ENCODE data around the gene NTRK1. TPM values are rescaled to one million over a fixed set of nuclear protein-coding genes. Genes with fewer than 3 reads are reported as not detected.

NTRK1 gene
- polyA plus RNA-seq, 1 experiment, result not detected

- DNase-seq (ENCODE audit: low read depth, low spot score), result no peak
- peaks cover 93% of the 10 kb centered on the region for H3K27me3 ChIP-seq (ENCODE audit: control insufficient read depth, insufficient read depth, low read length)
- CTCF ChIA-PET, result no interaction called here
Measured at GRCh38 chr1:156845055-156845952, 15.4 kb upstream of the NTRK1 start.

DNA sequence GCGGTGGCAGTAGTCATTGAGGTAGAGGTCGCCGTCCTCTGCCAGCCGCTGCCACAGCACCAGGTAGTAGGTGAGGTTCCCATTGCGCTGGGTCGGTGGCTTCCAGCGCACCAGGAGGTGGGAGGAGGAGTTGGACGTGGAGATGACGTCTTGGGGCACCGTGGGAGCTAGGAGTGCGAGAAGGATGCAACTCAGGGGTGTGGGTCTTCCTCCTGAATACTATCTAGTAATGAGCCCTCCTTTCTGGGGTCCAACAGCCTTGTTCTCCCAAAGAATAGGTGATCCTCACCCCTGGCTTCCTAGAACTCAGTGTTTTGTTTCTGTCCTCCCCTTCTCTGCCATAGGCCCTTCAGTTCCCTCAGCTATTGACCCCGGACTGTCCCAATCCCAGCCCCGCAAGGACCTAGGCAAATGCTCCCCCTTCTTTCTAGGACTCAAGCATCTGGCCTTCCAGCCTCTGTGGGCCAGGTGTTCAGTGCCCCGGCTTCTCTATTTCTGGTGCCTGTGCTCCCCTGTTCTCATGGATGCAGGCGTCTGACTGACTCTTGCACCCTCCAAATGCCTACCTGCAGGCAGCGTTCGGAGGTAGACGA lies 14.6 kb upstream of the NTRK1 start:
- H3K27ac ChIP-seq (ENCODE audit: low read depth, low read length), result no peak overlapping the region
- H3K4me3 ChIP-seq (ENCODE audit: low read depth, low read length), result no peak overlapping the region
- peaks cover 87% of the 10 kb centered on the region for H3K27me3 ChIP-seq (ENCODE audit: control insufficient read depth, insufficient read depth, low read length)
- ChIA-PET CTCF (no interaction called here), POLR2A (no interaction called here)
- peaks cover 3% of the 10 kb centered on the region; the same call in 1 of the 2 replicates for H3K9me3 ChIP-seq (ENCODE audit: control insufficient read depth, insufficient read depth, low read length)
- no peak for DNase-seq (ENCODE audit: low read depth, low spot score)
- no peak for TF ChIP-seq CTCF (IDR thresholded peaks at IDR 0.05; ENCODE audit: low read depth, low read length)

More at GRCh38 chr1:156845055-156845952, 15.4 kb upstream of the NTRK1 start:
- Histone ChIP-seq H3K4me3 (ENCODE audit: low read depth, low read length) (no peak overlapping the region), H3K27ac (ENCODE audit: low read depth, low read length) (no peak overlapping the region), H3K9me3 (ENCODE audit: control insufficient read depth, insufficient read depth, low read length) (peaks cover 3% of the 10 kb centered on the region; the same call in 1 of the 2 replicates)
- no peak for TF ChIP-seq CTCF (IDR thresholded peaks at IDR 0.05; ENCODE audit: low read depth, low read length)
- POLR2A ChIA-PET, result no interaction called here

GRCh38 chr1:156846643-156847042 lies 14.0 kb upstream of the NTRK1 start:
- no peak for DNase-seq (ENCODE audit: low read depth, low spot score)
- no peak for TF ChIP-seq CTCF (IDR thresholded peaks at IDR 0.05; ENCODE audit: low read depth, low read length)
- Histone ChIP-seq H3K27me3 (ENCODE audit: control insufficient read depth, insufficient read depth, low read length) (peaks cover 88% of the 10 kb centered on the region), H3K4me3 (ENCODE audit: low read depth, low read length) (no peak overlapping the region), H3K9me3 (ENCODE audit: control insufficient read depth, insufficient read depth, low read length) (peaks cover 3% of the 10 kb centered on the region; the same call in 1 of the 2 replicates), H3K27ac (ENCODE audit: low read depth, low read length) (no peak overlapping the region)
- POLR2A ChIA-PET, result no interaction called here
- CTCF ChIA-PET, result no interaction called here

DNA sequence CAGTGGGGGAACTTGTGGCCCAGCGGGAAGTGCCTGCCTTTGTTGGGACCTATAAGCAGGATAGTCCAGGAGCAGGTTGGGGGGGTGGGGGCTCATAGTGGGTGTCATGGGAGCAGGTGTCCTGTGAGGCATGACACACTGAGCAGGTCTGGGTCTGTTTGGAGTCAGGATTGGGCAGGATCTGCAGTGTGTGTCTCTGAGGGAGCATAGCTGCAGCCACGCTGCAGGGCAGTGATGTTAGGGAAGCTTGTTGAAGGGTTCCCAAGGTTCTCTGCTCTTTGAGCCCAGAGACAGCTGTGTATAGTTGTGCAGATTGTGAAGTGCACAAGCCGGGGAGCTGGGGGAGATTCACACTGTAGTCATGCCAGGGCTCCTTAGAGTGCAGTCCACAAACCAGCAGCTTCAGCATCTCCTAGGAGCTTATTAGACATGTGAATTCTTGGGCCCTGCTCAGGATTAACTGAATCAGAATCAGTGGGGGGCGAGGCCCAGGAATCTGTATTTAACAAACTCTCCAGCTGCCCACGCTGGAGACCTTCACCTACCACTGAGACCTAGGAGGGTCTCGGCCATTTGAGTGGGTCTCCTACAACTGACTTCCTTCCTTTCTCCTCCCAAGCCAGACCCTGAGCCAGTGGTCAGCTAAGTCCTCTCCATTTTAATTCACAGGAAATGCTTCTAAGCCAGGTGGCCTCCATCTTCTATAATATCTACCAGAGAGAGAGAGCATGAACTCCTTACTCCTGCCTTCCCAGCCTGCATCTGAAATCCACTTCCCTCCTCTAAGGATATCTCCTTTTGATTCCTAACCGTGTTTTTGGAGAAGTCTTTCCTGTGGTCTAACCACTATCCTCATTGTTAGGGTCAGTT lies 12.8 kb upstream of the NTRK1 start:
- ChIA-PET POLR2A (no interaction called here), CTCF (interaction anchor here (1.2 to 3.3 kb wide), 4 partner anchors 8 to 36 kb away, joined by 3 to 27 read pairs (median 6); partner anchors contain the start of gene INSRR)
- peaks cover 3% of the 10 kb centered on the region; the same call in 1 of the 2 replicates for H3K9me3 ChIP-seq (ENCODE audit: control insufficient read depth, insufficient read depth, low read length)

More for the DNA sequence above, 12.8 kb upstream of the NTRK1 start:
- peaks cover 83% of the 10 kb centered on the region for H3K27me3 ChIP-seq (ENCODE audit: control insufficient read depth, insufficient read depth, low read length)
- TF ChIP-seq CTCF (IDR thresholded peaks at IDR 0.05; ENCODE audit: low read depth, low read length), result no peak
- DNase-seq (ENCODE audit: low read depth, low spot score), result no peak
- H3K27ac ChIP-seq (ENCODE audit: low read depth, low read length), result no peak overlapping the region
- H3K4me3 ChIP-seq (ENCODE audit: low read depth, low read length), result no peak overlapping the region
